GM18909 (cell line): ENCODE data around the gene USP12.
"Not testable (repeated sequence)": the region's sequence is repeated elsewhere in the genome, so short reads cannot be mapped to it uniquely, and the experiment has no call there.

Experiments
- ATAC-seq: cut with Tn5 transposase; IDR thresholded peaks from one replicate; pipeline ENCODE4 v1.9.1; 2021; ENCODE audit warnings: mild to moderate bottlenecking; ENCODE audit not compliant: unreplicated experiment, poor library complexity

Gene USP12

GRCh38 chr13:27159806-27160563, 11.6 kb downstream of the USP12 start:
- no peak for ATAC-seq

- ATAC-seq, result no peak
These were observed 13.3 kb downstream of the USP12 start for GRCh38 chr13:27158335-27158734.

- ATAC-seq, result no peak
These were observed 19.6 kb downstream of the USP12 start for GRCh38 chr13:27151798-27152599.

- ATAC-seq, result no peak
These were observed 21.9 kb downstream of the USP12 start for GRCh38 chr13:27149702-27150101.

GRCh38 chr13:27148900-27149299, 22.7 kb downstream of the USP12 start:
- ATAC-seq, result no peak

- ATAC-seq, result peak; percentile 64
These were observed 24.0 kb downstream of the USP12 start for GRCh38 chr13:27147530-27148170.

- no peak for ATAC-seq
These were observed 29.9 kb downstream of the USP12 start for GRCh38 chr13:27141746-27142145.

- ATAC-seq, result not testable (repeated sequence)
These were observed 30.5 kb downstream of the USP12 start for GRCh38 chr13:27141159-27141558.

- no peak for ATAC-seq
These were observed 31.6 kb downstream of the USP12 start for GRCh38 chr13:27140060-27140459.

GRCh38 chr13:27139565-27139964, 32.0 kb downstream of the USP12 start:
- no peak for ATAC-seq

- ATAC-seq, result no peak
These were observed 33.0 kb downstream of the USP12 start for GRCh38 chr13:27138457-27139093.

GRCh38 chr13:27137759-27138158, 33.9 kb downstream of the USP12 start:
- ATAC-seq, result no peak

GRCh38 chr13:27135023-27135422, 36.6 kb downstream of the USP12 start:
- no peak for ATAC-seq

- no peak for ATAC-seq
These were observed 37.7 kb downstream of the USP12 start for GRCh38 chr13:27133889-27134288.

GRCh38 chr13:27132538-27132937, 39.1 kb downstream of the USP12 start:
- ATAC-seq, result peak; percentile 40

GRCh38 chr13:27131906-27132305, 39.7 kb downstream of the USP12 start:
- ATAC-seq, result no peak

- peak; percentile 89 for ATAC-seq
These were observed 40.5 kb downstream of the USP12 start for GRCh38 chr13:27130979-27131623.

- ATAC-seq, result no peak
These were observed 41.2 kb downstream of the USP12 start for GRCh38 chr13:27130223-27130978.

- ATAC-seq, result no peak
These were observed 42.6 kb downstream of the USP12 start for GRCh38 chr13:27128825-27129627.
